ENCODE data around the gene SLC25A11.
A peak's percentile ranks its signal among the peaks of the same experiment; 100 is the strongest.

Gene SLC25A11

GRCh38 chr17:4966844-4967538, 27.1 kb upstream of the SLC25A11 start:
- peak; percentile 99 for DNase-seq (ENCODE audit: low spot score)

- no peak for DNase-seq (ENCODE audit: low spot score)
Observed at GRCh38 chr17:4965311-4965986, 25.6 kb upstream of the SLC25A11 start.

- DNase-seq (ENCODE audit: low spot score) = no peak
Observed at GRCh38 chr17:4960279-4960922, 20.6 kb upstream of the SLC25A11 start.

- no peak for DNase-seq (ENCODE audit: low spot score)
Observed at GRCh38 chr17:4959261-4959965, 19.6 kb upstream of the SLC25A11 start.

- no peak for DNase-seq (ENCODE audit: low spot score)
Observed at GRCh38 chr17:4958102-4958501, 18.3 kb upstream of the SLC25A11 start.

GRCh38 chr17:4956493-4957061, 16.7 kb upstream of the SLC25A11 start:
- no peak for DNase-seq (ENCODE audit: low spot score)

GRCh38 chr17:4955091-4955490, 15.2 kb upstream of the SLC25A11 start:
- no peak for DNase-seq (ENCODE audit: low spot score)

- DNase-seq (ENCODE audit: low spot score) = no peak
Observed at GRCh38 chr17:4953451-4953961, 13.7 kb upstream of the SLC25A11 start.

GRCh38 chr17:4951486-4951885, 11.6 kb upstream of the SLC25A11 start:
- DNase-seq (ENCODE audit: low spot score) = no peak

- DNase-seq (ENCODE audit: low spot score) = no peak
Observed at GRCh38 chr17:4950746-4951204, 10.9 kb upstream of the SLC25A11 start, which contains the start of gene ENO3. Gene ENO3, plus strand, starts transcription at chr17:4951119. Its CDS starts 711 bp downstream, at chr17:4951830.

- peak; percentile 29 for DNase-seq (ENCODE audit: low spot score)
Observed at GRCh38 chr17:4950075-4950745, 10.4 kb upstream of the SLC25A11 start.

GRCh38 chr17:4949321-4950074, 9.7 kb upstream of the SLC25A11 start:
- peak; percentile 85 for DNase-seq (ENCODE audit: low spot score)

GRCh38 chr17:4948931-4949320, 9.1 kb upstream of the SLC25A11 start:
- peak; percentile 80 for DNase-seq (ENCODE audit: low spot score)

- peak; percentile 94 for DNase-seq (ENCODE audit: low spot score)
Observed at GRCh38 chr17:4948166-4948930, 8.5 kb upstream of the SLC25A11 start, which contains the start of gene PFN1. Gene PFN1, minus strand, starts transcription at chr17:4948530. Its CDS starts 136 bp downstream, at chr17:4948394.

GRCh38 chr17:4947411-4948165, 7.7 kb upstream of the SLC25A11 start:
- peak; percentile 81 for DNase-seq (ENCODE audit: low spot score)

GRCh38 chr17:4947010-4947410, 7.2 kb upstream of the SLC25A11 start:
- DNase-seq (ENCODE audit: low spot score) = no peak

GRCh38 chr17:4946312-4946976, 6.6 kb upstream of the SLC25A11 start:
- peak; percentile 19 for DNase-seq (ENCODE audit: low spot score)

- no peak for DNase-seq (ENCODE audit: low spot score)
Observed at GRCh38 chr17:4945944-4946280, 6.1 kb upstream of the SLC25A11 start.

Data from activated CD4-positive, alpha-beta T cell treated with anti-CD3 and anti-CD28 coated beads, Interleukin-2, Interleukin-4, amounts not matched to agents 100 ng/mL and 50 ng/mL, durations not matched to agents 16 hours and 8 hours (primary cell).